Skeletal muscle satellite cell (primary cell): ENCODE measurements around the gene ADAMTSL2.

ENCODE experiments used
- H3K27me3 ChIP-seq: 2 replicates; pipeline ENCODE4 v1.7.0; 2013; ENCODE audit warnings: low read length; ENCODE audit not compliant: control insufficient read depth, insufficient read depth
- H3K36me3 ChIP-seq: 2 replicates; pipeline ENCODE4 v1.7.0; 2013; ENCODE audit warnings: mild to moderate bottlenecking, control low read depth, low read length; ENCODE audit not compliant: insufficient read depth
- H3K4me1 ChIP-seq: 2 replicates; pipeline ENCODE4 v1.7.0; 2013; ENCODE audit warnings: low read length; ENCODE audit not compliant: control insufficient read depth, insufficient read depth
- H3K4me2 ChIP-seq: 2 replicates; pipeline ENCODE4 v1.7.0; 2013; ENCODE audit warnings: mild to moderate bottlenecking, low read length
- H3K4me3 ChIP-seq: 2 replicates; pipeline ENCODE4 v1.7.0; 2013; ENCODE audit warnings: low read length
- H3K9ac ChIP-seq: 2 replicates; pipeline ENCODE4 v1.7.0; 2013; ENCODE audit warnings: mild to moderate bottlenecking, low read depth, low read length, moderate library complexity
- H3K9me3 ChIP-seq: replicated peaks from 2 replicates; pipeline ENCODE4 v1.7.0; 2013; ENCODE audit warnings: mild to moderate bottlenecking, control low read depth, low read length

Gene ADAMTSL2

DNA sequence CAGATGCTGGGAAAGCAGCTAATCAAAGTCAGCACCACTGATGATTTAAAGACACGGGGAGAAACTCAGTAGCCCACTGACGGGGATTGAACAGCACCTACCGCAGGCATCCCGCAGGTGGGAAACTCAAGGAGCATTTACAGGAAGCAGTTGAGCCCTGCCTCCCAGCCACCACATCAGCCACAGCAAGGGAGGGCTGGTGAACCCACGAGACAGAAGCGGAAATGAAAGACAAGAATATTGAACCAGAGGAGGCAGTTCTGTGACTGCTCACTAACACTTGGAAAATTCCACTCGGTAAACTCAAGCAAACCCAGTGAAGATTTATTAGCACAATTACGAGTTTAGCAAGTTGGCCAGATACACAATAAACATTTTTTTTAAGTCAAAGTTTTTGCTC is 85.3 kb downstream of the ADAMTSL2 start:
- Histone ChIP-seq H3K9ac (no peak overlapping the region), H3K4me1 (no peaks in the 10 kb centered on the region), H3K4me3 (no peak overlapping the region), H3K27me3 (peaks cover 78% of the 10 kb centered on the region), H3K4me2 (no peak overlapping the region), H3K9me3 (no peaks in the 10 kb centered on the region), H3K36me3 (no peaks in the 10 kb centered on the region)

DNA sequence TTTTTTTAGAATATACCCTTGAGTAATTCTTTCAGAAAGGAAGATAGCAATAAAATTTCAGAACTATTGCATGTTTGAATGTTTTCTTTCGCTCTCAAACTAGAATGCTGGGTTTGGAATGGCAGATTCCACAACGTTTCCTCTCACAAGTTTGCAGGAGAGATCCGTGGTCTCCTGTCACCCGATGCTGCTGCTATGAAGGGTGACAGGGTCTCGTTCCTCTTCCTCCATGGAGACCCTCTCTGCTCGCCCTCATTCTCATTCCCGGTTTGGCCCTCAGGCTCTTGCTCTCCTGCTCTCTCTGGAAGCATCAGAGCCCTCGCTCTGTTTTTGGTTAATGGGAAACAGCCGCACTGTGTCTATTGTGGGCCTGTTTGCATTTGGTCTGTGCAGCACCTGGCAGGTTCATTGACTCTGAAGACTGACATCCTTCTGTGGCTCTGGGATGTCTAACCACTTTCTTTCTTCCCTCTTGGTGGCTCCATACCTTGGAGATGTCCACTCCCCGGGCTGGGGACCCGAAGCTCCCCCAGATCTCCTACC is 87.3 kb downstream of the ADAMTSL2 start:
- peaks cover 63% of the 10 kb centered on the region for H3K27me3 ChIP-seq
- no peak overlapping the region for H3K9ac ChIP-seq
- no peaks in the 10 kb centered on the region for H3K9me3 ChIP-seq
- no peaks in the 10 kb centered on the region for H3K4me1 ChIP-seq
- H3K4me3 ChIP-seq: no peak overlapping the region
- H3K4me2 ChIP-seq: no peak overlapping the region
- no peaks in the 10 kb centered on the region for H3K36me3 ChIP-seq

DNA sequence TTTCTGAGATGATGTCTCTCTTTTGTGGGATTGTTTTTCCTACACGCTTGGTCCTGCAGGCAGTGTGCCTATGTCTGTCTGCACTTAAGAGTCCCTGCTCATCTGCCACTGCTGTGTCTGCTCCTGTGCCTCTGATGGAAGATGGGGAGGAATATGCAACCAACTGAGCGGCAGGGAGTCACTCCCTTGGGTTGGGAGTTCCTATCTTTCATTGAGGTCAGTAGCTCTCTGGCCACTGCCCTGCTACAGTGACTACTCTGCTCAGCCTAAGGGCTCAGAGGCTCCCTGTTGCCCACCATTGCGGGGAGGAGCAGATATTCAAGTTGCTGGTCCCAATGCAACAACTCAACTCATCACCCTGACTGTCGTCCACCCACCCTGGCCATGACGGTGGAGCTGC is 88.1 kb downstream of the ADAMTSL2 start:
- no peaks in the 10 kb centered on the region for H3K36me3 ChIP-seq
- H3K4me2 ChIP-seq: no peak overlapping the region
- H3K9me3 ChIP-seq: no peaks in the 10 kb centered on the region
- H3K27me3 ChIP-seq: peaks cover 60% of the 10 kb centered on the region
- no peak overlapping the region for H3K4me3 ChIP-seq
- H3K4me1 ChIP-seq: no peaks in the 10 kb centered on the region
- H3K9ac ChIP-seq: no peak overlapping the region
